Nephron progenitor cell (in vitro differentiated cells): Measurements from ENCODE around the gene MON2.

Experiments
- DNase-seq: peaks from one replicate; pipeline ENCODE4 v3.0.0; 2021
- H3K27ac Mint-ChIP-seq: 2 replicates; pipeline ENCODE4 v1.8.0; 2021; ENCODE audit warnings: mild to moderate bottlenecking, moderate library complexity, mixed read lengths
- H3K27me3 Mint-ChIP-seq: 2 replicates; pipeline ENCODE4 v1.8.0; 2021; ENCODE audit warnings: mild to moderate bottlenecking, low read depth, mixed read lengths; ENCODE audit not compliant: poor library complexity
- H3K36me3 Mint-ChIP-seq: 2 replicates; pipeline ENCODE4 v1.8.0; 2021; ENCODE audit warnings: low read depth, mixed read lengths
- H3K4me1 Mint-ChIP-seq: 2 replicates; pipeline ENCODE4 v1.8.0; 2021; ENCODE audit warnings: mixed read lengths
- H3K4me3 Mint-ChIP-seq: 2 replicates; pipeline ENCODE4 v1.8.0; 2021; ENCODE audit warnings: mild to moderate bottlenecking, moderate library complexity, mixed read lengths
- H3K9me3 Mint-ChIP-seq: 2 replicates; pipeline ENCODE4 v1.8.0; 2021; ENCODE audit warnings: mild to moderate bottlenecking, moderate library complexity, mixed read lengths
- CTCF ChIP-seq: fragments of 200-600 bp; sonication (generic); IDR thresholded peaks from 2 replicates; pipeline ENCODE4 v1.5.0; 2021; ENCODE audit warnings: antibody characterized with exemption

Gene MON2

GRCh38 chr12:62605981-62606380, 139.4 kb downstream of the MON2 start:
- TF ChIP-seq CTCF, result no peak
- DNase-seq, result no peak
- Mint-ChIP-seq H3K27ac (no peak overlapping the region), H3K27me3 (no peaks in the 10 kb centered on the region), H3K36me3 (peaks cover 43% of the 10 kb centered on the region), H3K9me3 (no peaks in the 10 kb centered on the region), H3K4me1 (peaks cover 35% of the 10 kb centered on the region), H3K4me3 (peak overlapping the region; percentile 97)

- Mint-ChIP-seq H3K4me1 (peaks cover 28% of the 10 kb centered on the region), H3K27ac (no peak overlapping the region)
These were observed 140.0 kb downstream of the MON2 start for GRCh38 chr12:62606654-62607053.

GRCh38 chr12:62613081-62613480, 146.5 kb downstream of the MON2 start:
- Mint-ChIP-seq H3K27me3 (peaks cover 3% of the 10 kb centered on the region), H3K4me3 (no peak overlapping the region), H3K27ac (no peak overlapping the region), H3K4me1 (no peaks in the 10 kb centered on the region), H3K9me3 (no peaks in the 10 kb centered on the region), H3K36me3 (peaks cover 34% of the 10 kb centered on the region)
- no peak for TF ChIP-seq CTCF
- DNase-seq, result no peak

More at GRCh38 chr12:62606654-62607053, 140.0 kb downstream of the MON2 start:
- H3K4me3 Mint-ChIP-seq, result no peak overlapping the region
- no peaks in the 10 kb centered on the region for H3K9me3 Mint-ChIP-seq
- no peaks in the 10 kb centered on the region for H3K27me3 Mint-ChIP-seq
- H3K36me3 Mint-ChIP-seq, result peaks cover 46% of the 10 kb centered on the region
- DNase-seq, result no peak
- no peak for TF ChIP-seq CTCF

- H3K4me3 Mint-ChIP-seq, result no peak overlapping the region
- H3K36me3 Mint-ChIP-seq, result peaks cover 5% of the 10 kb centered on the region
- no peaks in the 10 kb centered on the region for H3K9me3 Mint-ChIP-seq
- H3K27ac Mint-ChIP-seq, result no peak overlapping the region
- peaks cover 17% of the 10 kb centered on the region for H3K4me1 Mint-ChIP-seq
- H3K27me3 Mint-ChIP-seq, result peaks cover 6% of the 10 kb centered on the region
- no peak for TF ChIP-seq CTCF
- no peak for DNase-seq
These were observed 151.7 kb downstream of the MON2 start for GRCh38 chr12:62618319-62618718.

GRCh38 chr12:62618930-62619329, 152.3 kb downstream of the MON2 start:
- H3K4me1 Mint-ChIP-seq, result peaks cover 17% of the 10 kb centered on the region
- peaks cover 6% of the 10 kb centered on the region for H3K27me3 Mint-ChIP-seq
- H3K9me3 Mint-ChIP-seq, result no peaks in the 10 kb centered on the region
- H3K36me3 Mint-ChIP-seq, result peaks cover 5% of the 10 kb centered on the region
- no peak for TF ChIP-seq CTCF
- H3K27ac Mint-ChIP-seq, result no peak overlapping the region
- DNase-seq, result no peak
- no peak overlapping the region for H3K4me3 Mint-ChIP-seq

GRCh38 chr12:62621101-62621638, 154.5 kb downstream of the MON2 start:
- H3K27me3 Mint-ChIP-seq, result peaks cover 3% of the 10 kb centered on the region
- peak overlapping the region; percentile 17 for H3K27ac Mint-ChIP-seq
- peaks cover 5% of the 10 kb centered on the region for H3K36me3 Mint-ChIP-seq
- H3K4me1 Mint-ChIP-seq, result peaks cover 24% of the 10 kb centered on the region
- H3K4me3 Mint-ChIP-seq, result no peak overlapping the region
- no peak for TF ChIP-seq CTCF
- no peaks in the 10 kb centered on the region for H3K9me3 Mint-ChIP-seq
- no peak for DNase-seq
